Type B pancreatic cell (in vitro differentiated cells): ENCODE measurements around the gene RPS23. TPM values are rescaled to one million over a fixed set of nuclear protein-coding genes. Genes with fewer than 3 reads are reported as not detected.
A peak's percentile ranks its signal among the peaks of the same experiment; 100 is the strongest.

ENCODE experiments used
- DNase-seq: peaks from one replicate; pipeline ENCODE4 v3.0.0; 2021; ENCODE audit warnings: mixed read lengths; ENCODE audit not compliant: unreplicated experiment; ENCODE audit errors: extremely low spot score
- H3K27ac Mint-ChIP-seq: 2 replicates; pipeline ENCODE4 v1.8.0; 2021; ENCODE audit warnings: mild to moderate bottlenecking, mixed read lengths
- H3K27me3 Mint-ChIP-seq: 2 replicates; pipeline ENCODE4 v1.8.0; 2021; ENCODE audit warnings: mixed read lengths
- H3K36me3 Mint-ChIP-seq: 2 replicates; pipeline ENCODE4 v1.8.0; 2021; ENCODE audit warnings: mixed read lengths
- H3K4me1 Mint-ChIP-seq: one replicate; pipeline ENCODE4 v1.8.0; 2021; ENCODE audit warnings: mixed read lengths; ENCODE audit not compliant: unreplicated experiment
- H3K4me3 Mint-ChIP-seq: 2 replicates; pipeline ENCODE4 v1.8.0; 2021; ENCODE audit warnings: mild to moderate bottlenecking, mixed read lengths
- H3K9me3 Mint-ChIP-seq: 2 replicates; pipeline ENCODE4 v1.8.0; 2021; ENCODE audit warnings: mixed read lengths
- total RNA-seq: library from RNA; stranded (reverse); gene quantifications from 2 replicates; pipeline ENCODE4 v1.2.1, GENCODE V29; 2021; ENCODE audit warnings: low replicate concordance
- TF ChIP-seq, protein P1 (sequence below): fragments of 200-600 bp; sonication (generic); conservative IDR thresholded peaks from 2 replicates; pipeline ENCODE4 v1.5.0; 2021; ENCODE audit warnings: antibody characterized with exemption, mild to moderate bottlenecking

Gene RPS23
- total RNA-seq, 1 donor from 2014 or later = 2,642 TPM

DNA sequence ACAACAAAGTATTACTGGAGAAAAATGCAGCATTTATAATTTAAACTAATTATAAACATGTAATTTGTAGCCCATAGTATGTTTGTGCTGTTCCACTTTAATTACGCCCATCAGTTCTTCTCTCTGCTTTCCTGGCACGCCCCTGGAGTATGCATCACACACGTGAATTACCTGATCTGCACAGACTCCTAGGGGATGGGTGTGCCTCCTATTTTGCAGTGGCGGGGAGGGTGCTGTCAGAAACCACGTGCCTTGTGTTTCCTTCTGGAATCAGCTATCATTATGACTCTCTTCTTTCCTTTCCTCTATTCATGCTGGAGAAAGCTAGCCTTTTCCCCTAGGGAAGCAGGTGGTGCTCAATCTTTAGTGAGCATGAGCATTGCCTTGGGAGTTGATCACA is 43.3 kb downstream of the RPS23 start:
- Mint-ChIP-seq H3K4me1 (no peaks in the 10 kb centered on the region), H3K27me3 (no peaks in the 10 kb centered on the region), H3K4me3 (no peak overlapping the region), H3K27ac (no peak overlapping the region), H3K36me3 (no peaks in the 10 kb centered on the region), H3K9me3 (no peaks in the 10 kb centered on the region)
- TF ChIP-seq, protein P1, sequence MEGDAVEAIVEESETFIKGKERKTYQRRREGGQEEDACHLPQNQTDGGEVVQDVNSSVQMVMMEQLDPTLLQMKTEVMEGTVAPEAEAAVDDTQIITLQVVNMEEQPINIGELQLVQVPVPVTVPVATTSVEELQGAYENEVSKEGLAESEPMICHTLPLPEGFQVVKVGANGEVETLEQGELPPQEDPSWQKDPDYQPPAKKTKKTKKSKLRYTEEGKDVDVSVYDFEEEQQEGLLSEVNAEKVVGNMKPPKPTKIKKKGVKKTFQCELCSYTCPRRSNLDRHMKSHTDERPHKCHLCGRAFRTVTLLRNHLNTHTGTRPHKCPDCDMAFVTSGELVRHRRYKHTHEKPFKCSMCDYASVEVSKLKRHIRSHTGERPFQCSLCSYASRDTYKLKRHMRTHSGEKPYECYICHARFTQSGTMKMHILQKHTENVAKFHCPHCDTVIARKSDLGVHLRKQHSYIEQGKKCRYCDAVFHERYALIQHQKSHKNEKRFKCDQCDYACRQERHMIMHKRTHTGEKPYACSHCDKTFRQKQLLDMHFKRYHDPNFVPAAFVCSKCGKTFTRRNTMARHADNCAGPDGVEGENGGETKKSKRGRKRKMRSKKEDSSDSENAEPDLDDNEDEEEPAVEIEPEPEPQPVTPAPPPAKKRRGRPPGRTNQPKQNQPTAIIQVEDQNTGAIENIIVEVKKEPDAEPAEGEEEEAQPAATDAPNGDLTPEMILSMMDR = no peak
- DNase-seq = no peak

DNA sequence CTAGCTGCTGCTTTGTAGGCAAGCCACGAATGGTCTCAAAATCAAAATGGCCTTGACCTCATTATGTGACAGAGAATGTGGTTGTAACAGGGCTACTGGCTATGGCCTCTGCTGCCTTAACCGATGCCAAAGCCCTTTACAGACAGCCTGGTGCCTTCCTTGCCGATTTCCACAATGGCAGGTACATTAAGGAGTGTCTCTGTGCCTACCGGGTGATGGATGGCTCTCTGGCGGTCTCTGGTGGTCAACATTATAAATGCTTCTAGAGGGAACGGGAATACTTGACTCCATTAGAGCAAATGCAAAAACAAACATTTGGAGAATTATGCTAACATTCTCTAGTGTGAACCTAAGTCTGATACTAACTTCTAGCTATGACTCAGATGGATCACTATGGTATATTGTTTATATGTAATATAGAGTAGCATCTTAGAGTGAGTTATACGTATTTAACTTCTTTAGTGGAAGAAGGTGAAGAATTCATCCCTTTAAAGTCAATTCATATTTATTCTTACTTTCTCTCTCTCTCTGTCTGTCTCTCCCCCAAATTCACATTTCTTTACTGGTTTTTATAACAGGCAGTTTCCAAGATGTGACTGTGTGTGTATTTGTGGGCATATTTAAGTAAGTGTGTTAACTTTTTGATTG is 52.5 kb downstream of the RPS23 start:
- Mint-ChIP-seq H3K9me3 (no peaks in the 10 kb centered on the region), H3K27me3 (no peaks in the 10 kb centered on the region), H3K27ac (no peak overlapping the region), H3K4me3 (peak overlapping the region; percentile 52), H3K4me1 (peaks cover 17% of the 10 kb centered on the region), H3K36me3 (no peaks in the 10 kb centered on the region)
- TF ChIP-seq, protein P1 = peak; percentile 93
- peak; percentile 73 for DNase-seq
